Smooth muscle cell (in vitro differentiated cells): Measurements from ENCODE around the gene NCDN. TPM values are rescaled to one million over a fixed set of nuclear protein-coding genes. Genes with fewer than 3 reads are reported as not detected.
A peak's percentile ranks its signal among the peaks of the same experiment; 100 is the strongest.

Experiments
- DNase-seq: peaks from one replicate; lab custom pipeline; 2025; ENCODE audit not compliant: unreplicated experiment; lab: John Stamatoyannopoulos, UW
- H2AFZ ChIP-seq: fragments of 200-600 bp; sonication (generic); 2 replicates; pipeline ENCODE4 v1.6.0; 2016; ENCODE audit warnings: antibody characterized with exemption, low read depth, mild to moderate bottlenecking
- H3F3A ChIP-seq: fragments of 200-600 bp; sonication (generic); 2 replicates; pipeline ENCODE4 v1.6.0; 2017; ENCODE audit warnings: antibody characterized with exemption, low read depth
- H3K27ac ChIP-seq: fragments of 200-600 bp; sonication (generic); 2 replicates; pipeline ENCODE4 v1.5.1; 2016; ENCODE audit warnings: low read depth, mild to moderate bottlenecking
- H3K27me3 ChIP-seq: fragments of 200-600 bp; sonication (generic); 2 replicates; pipeline ENCODE4 v1.6.1; 2016; ENCODE audit warnings: low read depth, mild to moderate bottlenecking
- H3K36me3 ChIP-seq: fragments of 200-600 bp; sonication (generic); 2 replicates; pipeline ENCODE4 v1.5.1; 2016; ENCODE audit warnings: low read depth
- H3K4me1 ChIP-seq: fragments of 200-600 bp; sonication (generic); 2 replicates; pipeline ENCODE4 v1.5.1; 2016; ENCODE audit warnings: low read depth
- H3K4me2 ChIP-seq: fragments of 200-600 bp; sonication (generic); 2 replicates; pipeline ENCODE4 v1.6.0; 2016; ENCODE audit warnings: mild to moderate bottlenecking
- H3K4me3 ChIP-seq: fragments of 200-600 bp; sonication (generic); 2 replicates; pipeline ENCODE4 v1.5.1; 2016; ENCODE audit warnings: mild to moderate bottlenecking
- H3K79me2 ChIP-seq: fragments of 200-600 bp; sonication (generic); 2 replicates; pipeline ENCODE4 v1.6.0; 2016; ENCODE audit warnings: low read depth, mild to moderate bottlenecking
- H3K9ac ChIP-seq: fragments of 200-600 bp; sonication (generic); 2 replicates; pipeline ENCODE4 v1.6.0; 2016; ENCODE audit warnings: low read depth
- H3K9me3 ChIP-seq: fragments of 200-600 bp; sonication (generic); replicated peaks from 2 replicates; pipeline ENCODE4 v1.5.1; 2016; ENCODE audit warnings: low read depth
- H4K20me1 ChIP-seq: fragments of 200-600 bp; sonication (generic); 2 replicates; pipeline ENCODE4 v1.6.0; 2016; ENCODE audit warnings: low read depth
- WGBS: methylation state at CpG from one replicate; pipeline ENCODE4 v1.1.7; 2016; ENCODE audit warnings: low lambda C conversion rate; 5-methylcytosine and 5-hydroxymethylcytosine counted together
- polyA plus RNA-seq: library from polyadenylated mRNA; unstranded; fragments of >200 nt; fragmentation: Nextera tagmentation; extraction: Ambion mirVana; gene quantifications from 2 replicates; pipeline ENCODE4 v1.2.1, GENCODE V29; 2016
- total RNA-seq: library from RNA; depleted of rRNA; stranded (reverse); fragments of >200 nt; gene quantifications from 2 replicates; pipeline ENCODE4 v1.2.3, GENCODE V29; 2014
- TF ChIP-seq, protein P1 (sequence below): fragments of 200-600 bp; sonication (generic); IDR thresholded peaks from 2 replicates; pipeline ENCODE4 v1.5.1; 2017; ENCODE audit warnings: borderline replicate concordance, mild to moderate bottlenecking, antibody characterized with exemption; ENCODE audit not compliant: insufficient read depth, poor library complexity, severe bottlenecking

Gene NCDN
- total and polyA plus RNA-seq, 2 experiments from 2014 or later = 12.2 to 25.8 TPM

DNA sequence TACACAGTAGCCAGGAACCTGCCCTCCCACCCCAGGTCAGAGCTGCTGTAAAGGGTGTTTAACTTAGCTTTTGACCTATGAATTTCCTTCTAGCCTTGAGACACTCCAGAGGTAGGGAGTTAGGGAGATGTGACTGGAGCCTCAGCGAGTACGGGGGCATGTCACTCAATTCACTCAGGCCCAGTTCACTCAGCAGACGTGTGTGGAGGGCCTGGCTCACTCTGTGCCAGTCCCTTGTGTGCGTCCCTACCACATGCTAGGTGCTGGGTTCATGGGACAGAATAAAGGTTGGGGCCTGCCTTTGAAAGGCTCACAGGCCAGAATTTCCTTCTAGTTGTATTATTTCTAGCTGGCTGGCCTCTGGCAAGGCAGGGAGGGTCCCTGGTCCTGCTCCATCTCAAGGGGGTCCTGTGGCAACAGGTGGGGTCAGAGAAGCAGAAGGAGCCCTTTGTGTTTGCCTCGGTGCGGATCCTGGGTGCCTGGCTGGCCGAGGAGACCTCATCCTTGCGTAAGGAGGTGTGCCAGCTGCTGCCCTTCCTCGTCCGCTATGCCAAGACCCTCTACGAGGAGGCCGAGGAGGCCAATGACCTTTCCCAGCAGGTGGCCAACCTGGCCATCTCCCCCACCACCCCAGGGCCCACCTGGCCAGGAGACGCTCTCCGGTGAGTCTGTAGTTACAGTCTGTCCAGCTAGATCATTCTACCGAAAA, 4.5 kb downstream of the NCDN start:
- H4K20me1 ChIP-seq = peaks cover 28% of the 10 kb centered on the region

DNA sequence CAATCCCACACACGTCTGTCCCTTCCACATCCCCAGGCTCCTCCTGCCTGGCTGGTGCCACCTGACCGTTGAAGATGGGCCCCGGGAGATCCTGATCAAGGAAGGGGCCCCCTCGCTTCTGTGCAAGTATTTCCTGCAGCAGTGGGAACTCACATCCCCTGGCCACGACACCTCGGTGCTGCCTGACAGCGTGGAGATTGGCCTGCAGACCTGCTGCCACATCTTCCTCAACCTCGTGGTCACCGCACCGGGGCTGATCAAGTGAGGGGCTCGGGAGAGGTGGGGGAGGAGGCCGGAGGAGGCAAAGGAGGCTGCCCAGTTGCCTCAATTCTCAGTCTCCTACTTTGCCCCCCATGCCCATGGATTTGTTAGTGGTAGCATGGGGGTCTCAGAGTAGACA, 5.6 kb downstream of the NCDN start:
- Histone ChIP-seq H3K27ac (no peak overlapping the region), H2AFZ (no peak overlapping the region), H3K9ac (no peak overlapping the region), H4K20me1 (peaks cover 28% of the 10 kb centered on the region), H3K36me3 (no peaks in the 10 kb centered on the region), H3K4me1 (no peaks in the 10 kb centered on the region), H3K27me3 (no peaks in the 10 kb centered on the region), H3K4me2 (no peak overlapping the region), H3K4me3 (no peak overlapping the region), H3F3A (no peaks in the 10 kb centered on the region), H3K79me2 (no peaks in the 10 kb centered on the region), H3K9me3 (no peaks in the 10 kb centered on the region)
- TF ChIP-seq, protein P1, sequence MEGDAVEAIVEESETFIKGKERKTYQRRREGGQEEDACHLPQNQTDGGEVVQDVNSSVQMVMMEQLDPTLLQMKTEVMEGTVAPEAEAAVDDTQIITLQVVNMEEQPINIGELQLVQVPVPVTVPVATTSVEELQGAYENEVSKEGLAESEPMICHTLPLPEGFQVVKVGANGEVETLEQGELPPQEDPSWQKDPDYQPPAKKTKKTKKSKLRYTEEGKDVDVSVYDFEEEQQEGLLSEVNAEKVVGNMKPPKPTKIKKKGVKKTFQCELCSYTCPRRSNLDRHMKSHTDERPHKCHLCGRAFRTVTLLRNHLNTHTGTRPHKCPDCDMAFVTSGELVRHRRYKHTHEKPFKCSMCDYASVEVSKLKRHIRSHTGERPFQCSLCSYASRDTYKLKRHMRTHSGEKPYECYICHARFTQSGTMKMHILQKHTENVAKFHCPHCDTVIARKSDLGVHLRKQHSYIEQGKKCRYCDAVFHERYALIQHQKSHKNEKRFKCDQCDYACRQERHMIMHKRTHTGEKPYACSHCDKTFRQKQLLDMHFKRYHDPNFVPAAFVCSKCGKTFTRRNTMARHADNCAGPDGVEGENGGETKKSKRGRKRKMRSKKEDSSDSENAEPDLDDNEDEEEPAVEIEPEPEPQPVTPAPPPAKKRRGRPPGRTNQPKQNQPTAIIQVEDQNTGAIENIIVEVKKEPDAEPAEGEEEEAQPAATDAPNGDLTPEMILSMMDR = no peak
- DNase-seq = no peak
- WGBS = 91% methylated on average over 12 of the region's 12 CpGs

More for the DNA sequence above, 4.5 kb downstream of the NCDN start:
- Histone ChIP-seq H3K4me1 (no peaks in the 10 kb centered on the region), H3K27ac (no peak overlapping the region), H3F3A (no peaks in the 10 kb centered on the region), H3K4me3 (no peak overlapping the region), H3K27me3 (no peaks in the 10 kb centered on the region), H3K9ac (no peak overlapping the region), H3K4me2 (no peak overlapping the region), H3K9me3 (no peaks in the 10 kb centered on the region), H3K36me3 (no peaks in the 10 kb centered on the region), H3K79me2 (no peaks in the 10 kb centered on the region), H2AFZ (no peak overlapping the region)
- TF ChIP-seq, protein P1 = no peak
- no peak for DNase-seq
- 93% methylated on average over 15 of the region's 15 CpGs for WGBS

DNA sequence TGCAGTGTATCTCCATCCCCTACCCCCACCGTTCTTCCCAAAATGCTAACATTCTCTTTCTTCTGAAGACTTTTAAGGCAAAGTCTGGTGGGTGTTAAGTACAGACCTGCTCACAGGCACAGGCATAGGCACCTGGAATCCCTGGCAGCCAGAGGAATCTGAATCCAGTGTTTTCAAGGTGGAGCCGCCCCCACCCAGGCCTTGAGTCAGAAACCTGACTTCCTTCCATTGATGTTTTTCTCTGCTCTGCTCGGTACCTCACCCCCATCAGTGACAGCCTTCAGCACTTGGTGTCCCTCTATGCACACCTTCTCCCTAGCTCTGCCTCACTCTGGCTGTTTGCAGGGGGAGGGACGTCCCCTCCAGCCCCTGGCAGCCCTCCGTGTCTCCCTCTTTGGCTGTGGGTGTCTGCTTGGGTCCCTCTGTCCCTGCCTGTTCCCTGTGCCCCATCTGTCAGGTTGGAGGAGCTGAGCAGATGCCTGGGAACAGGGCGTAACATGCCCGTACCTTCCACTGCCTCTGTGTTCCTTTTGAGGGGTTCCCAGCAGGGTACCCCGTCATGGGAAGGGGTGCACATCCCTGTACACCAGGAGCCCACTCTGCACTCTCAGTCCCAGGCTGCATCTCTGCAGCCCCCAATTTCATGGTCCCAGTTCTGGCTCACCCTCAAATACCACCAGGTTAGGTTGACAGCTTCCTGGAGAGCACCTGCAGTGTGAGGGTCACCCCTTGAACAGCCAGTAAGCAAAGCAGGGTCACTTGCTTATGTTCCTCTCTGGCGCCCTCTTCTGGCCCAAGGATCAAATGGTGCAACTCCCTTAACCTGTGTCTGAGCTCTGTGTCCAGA, 6.7 kb downstream of the NCDN start:
- TF ChIP-seq, protein P1 = peak; percentile 72
- H3K4me1 ChIP-seq = no peaks in the 10 kb centered on the region
- no peak overlapping the region for H3K27ac ChIP-seq
- no peak for DNase-seq
- no peak overlapping the region for H2AFZ ChIP-seq
- H3K36me3 ChIP-seq = no peaks in the 10 kb centered on the region
- H3K9ac ChIP-seq = no peak overlapping the region
- WGBS = 78% methylated on average over 9 of the region's 9 CpGs
- peaks cover 19% of the 10 kb centered on the region for H4K20me1 ChIP-seq
- H3K79me2 ChIP-seq = no peaks in the 10 kb centered on the region
- H3K4me3 ChIP-seq = no peak overlapping the region
- no peak overlapping the region for H3K4me2 ChIP-seq
- no peaks in the 10 kb centered on the region for H3K27me3 ChIP-seq
- no peaks in the 10 kb centered on the region for H3K9me3 ChIP-seq
- H3F3A ChIP-seq = no peaks in the 10 kb centered on the region
